Measurements from ENCODE around the gene CAPS.

Gene CAPS

GRCh38 chr19:5914358-5914774 lies 312 bp downstream of the CAPS start:
- peak overlapping the region in 1 of 2 donors; percentile 14 for H3K4me3 Mint-ChIP-seq
- peak overlapping the region; percentile 37 for H3K27ac Mint-ChIP-seq
- no peaks in the 10 kb centered on the region for H3K27me3 Mint-ChIP-seq
- H3K4me1 Mint-ChIP-seq, result no peaks in the 10 kb centered on the region
- no peak for ATAC-seq (replicated peaks)
- DNase-seq, result no peak
- peaks cover 25 to 37% of the 10 kb centered on the region in 2 donors for H3K36me3 Mint-ChIP-seq
- H3K9me3 Mint-ChIP-seq, result no peaks in the 10 kb centered on the region

DNA sequence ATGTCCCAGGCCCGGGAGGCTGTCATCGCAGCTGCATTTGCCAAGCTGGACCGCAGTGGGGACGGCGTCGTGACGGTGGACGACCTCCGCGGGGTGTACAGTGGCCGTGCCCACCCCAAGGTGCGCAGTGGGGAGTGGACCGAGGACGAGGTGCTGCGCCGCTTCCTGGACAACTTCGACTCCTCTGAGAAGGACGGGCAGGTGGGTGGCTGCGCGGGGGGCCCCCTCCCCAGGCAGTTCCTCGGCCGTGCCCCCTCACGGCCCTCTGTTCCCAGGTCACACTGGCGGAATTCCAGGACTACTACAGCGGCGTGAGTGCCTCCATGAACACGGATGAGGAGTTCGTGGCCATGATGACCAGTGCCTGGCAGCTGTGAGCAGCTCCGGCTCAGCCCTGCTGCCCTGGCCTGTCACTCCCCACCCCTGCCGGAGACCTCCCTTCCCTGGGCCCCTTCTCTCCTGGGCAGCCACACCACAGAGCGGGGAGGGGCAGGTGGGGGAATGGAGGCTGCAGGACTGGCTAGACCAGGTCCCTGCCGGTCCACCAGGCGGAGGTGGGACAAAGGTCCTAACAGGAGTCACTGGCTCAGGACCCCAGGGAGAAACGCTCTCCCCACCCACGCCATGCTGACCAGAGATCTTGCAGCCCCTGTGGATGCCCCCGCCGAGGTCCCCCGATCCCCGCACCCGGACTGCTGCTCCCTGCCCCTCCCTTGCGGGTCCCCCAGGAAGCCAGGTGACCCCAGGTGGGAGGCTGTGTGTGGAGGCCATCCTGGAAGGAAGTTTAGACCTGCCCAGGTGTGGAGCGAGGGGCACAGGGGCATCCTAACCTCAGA lies 1.1 kb downstream of the CAPS start:
- H3K9me3 Mint-ChIP-seq, result no peaks in the 10 kb centered on the region
- no peak for ATAC-seq (replicated peaks)

DNA sequence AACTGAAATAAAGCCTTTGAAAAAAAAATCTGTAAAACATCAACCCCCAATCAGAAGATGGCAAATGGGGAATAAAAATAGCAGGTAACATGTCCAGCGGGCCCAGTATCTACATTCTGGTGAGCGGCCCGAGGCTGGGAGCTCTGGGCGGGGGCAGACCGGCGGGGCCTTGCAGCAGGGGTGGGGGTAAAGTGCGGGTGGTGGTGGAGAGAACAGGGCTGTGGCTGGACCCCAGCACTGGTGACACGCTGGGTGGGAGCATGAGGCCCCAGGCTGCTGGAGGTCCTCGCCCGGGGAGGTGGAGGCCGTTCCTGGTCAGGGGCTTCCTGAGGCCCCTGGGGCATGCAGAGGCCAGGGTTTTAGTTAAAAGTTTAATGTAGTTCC lies 1.7 kb downstream of the CAPS start:
- Mint-ChIP-seq H3K27ac (no peak overlapping the region), H3K9me3 (no peaks in the 10 kb centered on the region), H3K27me3 (no peaks in the 10 kb centered on the region), H3K36me3 (peaks cover 30 to 35% of the 10 kb centered on the region in 2 donors), H3K4me1 (no peaks in the 10 kb centered on the region), H3K4me3 (no peak overlapping the region)
- DNase-seq, result no peak
- ATAC-seq (replicated peaks), result no peak

More for the DNA sequence above, 1.1 kb downstream of the CAPS start:
- DNase-seq, result no peak
- peaks cover 30 to 35% of the 10 kb centered on the region in 2 donors for H3K36me3 Mint-ChIP-seq
- H3K4me3 Mint-ChIP-seq, result no peak overlapping the region
- no peaks in the 10 kb centered on the region for H3K27me3 Mint-ChIP-seq
- H3K27ac Mint-ChIP-seq, result peak overlapping the region; percentile 37
- H3K4me1 Mint-ChIP-seq, result no peaks in the 10 kb centered on the region

DNA sequence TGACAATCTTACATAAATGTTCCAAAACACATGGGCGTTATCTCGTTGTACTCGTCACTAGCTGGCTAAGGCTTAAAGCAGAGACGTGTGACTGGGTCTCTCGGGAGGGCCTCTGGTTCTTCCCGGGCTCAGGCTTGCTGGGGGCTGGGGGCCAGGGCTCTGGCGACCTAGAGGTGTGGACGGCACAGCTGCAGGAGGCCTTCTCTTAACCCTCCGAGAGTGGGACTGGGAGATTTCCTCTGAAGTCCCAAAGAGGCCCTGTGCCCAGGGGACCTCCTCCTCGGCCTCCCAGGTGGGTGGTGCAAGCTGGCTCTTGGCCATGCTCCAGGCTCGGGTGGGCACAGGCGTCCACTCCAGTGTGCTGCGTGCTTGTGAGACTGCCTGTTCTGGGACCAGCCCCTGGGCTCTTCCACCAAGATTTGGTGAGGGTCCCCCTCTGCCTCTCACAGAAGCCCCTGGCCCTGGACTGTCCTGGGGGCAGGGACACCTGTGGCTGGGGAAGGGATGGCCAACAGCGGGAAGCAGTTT lies 2.2 kb downstream of the CAPS start:
- DNase-seq, result no peak
- Mint-ChIP-seq H3K36me3 (peaks cover 30 to 35% of the 10 kb centered on the region in 2 donors), H3K9me3 (no peaks in the 10 kb centered on the region), H3K27ac (peak overlapping the region; percentile 47), H3K4me1 (no peaks in the 10 kb centered on the region), H3K27me3 (no peaks in the 10 kb centered on the region), H3K4me3 (no peak overlapping the region)
- ATAC-seq (replicated peaks), result no peak

DNA sequence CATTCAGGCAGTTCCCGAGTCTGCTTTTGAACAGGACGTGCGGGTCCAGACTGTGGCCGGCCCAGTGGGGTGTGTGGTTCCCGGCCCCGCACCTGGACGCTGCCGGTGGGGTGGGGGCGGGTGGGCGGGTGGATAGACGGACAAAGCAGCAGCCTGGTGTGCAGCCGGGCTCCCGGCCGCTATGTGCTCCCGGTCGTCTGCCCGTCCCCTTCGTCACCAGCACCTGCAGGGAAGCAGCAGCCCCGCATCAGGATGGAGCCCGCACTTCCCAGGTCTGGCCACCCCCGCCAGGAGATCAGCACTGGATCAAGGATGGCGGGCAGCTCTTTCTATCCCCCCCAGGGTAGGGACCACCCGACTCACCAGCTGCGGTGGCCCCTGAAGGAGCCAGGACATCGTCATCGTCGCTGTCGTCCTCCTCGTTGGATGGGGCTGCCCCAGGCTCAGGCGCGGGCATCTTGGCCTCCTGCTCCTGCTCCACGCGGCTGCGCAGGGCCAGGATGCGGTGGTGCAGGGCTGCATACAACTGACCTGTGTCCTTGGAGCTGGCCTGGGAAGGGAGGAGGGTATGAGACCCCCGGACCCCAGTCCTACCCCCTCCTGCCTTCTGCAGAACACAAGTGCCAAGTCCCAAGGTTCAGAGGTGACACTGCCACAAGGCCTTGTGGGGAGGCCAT lies 3.5 kb downstream of the CAPS start:
- no peak for DNase-seq
- Mint-ChIP-seq H3K4me3 (no peak overlapping the region), H3K4me1 (no peaks in the 10 kb centered on the region), H3K27me3 (no peaks in the 10 kb centered on the region), H3K27ac (no peak overlapping the region), H3K9me3 (no peaks in the 10 kb centered on the region), H3K36me3 (peaks cover 34 to 41% of the 10 kb centered on the region in 2 donors)
- ATAC-seq (replicated peaks), result no peak

GRCh38 chr19:5918463-5919079 lies 4.5 kb downstream of the CAPS start:
- Mint-ChIP-seq H3K4me3 (no peak overlapping the region), H3K4me1 (no peaks in the 10 kb centered on the region), H3K9me3 (no peaks in the 10 kb centered on the region), H3K27ac (peak overlapping the region; percentile 9), H3K36me3 (peaks cover 38 to 48% of the 10 kb centered on the region in 2 donors), H3K27me3 (no peaks in the 10 kb centered on the region)
- DNase-seq (no peak), ATAC-seq (replicated peaks) (no peak)

GRCh38 chr19:5921516-5922160 lies 7.6 kb downstream of the CAPS start:
- Mint-ChIP-seq H3K27me3 (no peaks in the 10 kb centered on the region), H3K9me3 (no peaks in the 10 kb centered on the region), H3K36me3 (peaks cover 45 to 48% of the 10 kb centered on the region in 2 donors), H3K4me1 (peaks cover 0 to 1% of the 10 kb centered on the region in 2 donors), H3K4me3 (no peak overlapping the region), H3K27ac (no peak overlapping the region)
- no peak for DNase-seq
- no peak for ATAC-seq (replicated peaks)

DNA sequence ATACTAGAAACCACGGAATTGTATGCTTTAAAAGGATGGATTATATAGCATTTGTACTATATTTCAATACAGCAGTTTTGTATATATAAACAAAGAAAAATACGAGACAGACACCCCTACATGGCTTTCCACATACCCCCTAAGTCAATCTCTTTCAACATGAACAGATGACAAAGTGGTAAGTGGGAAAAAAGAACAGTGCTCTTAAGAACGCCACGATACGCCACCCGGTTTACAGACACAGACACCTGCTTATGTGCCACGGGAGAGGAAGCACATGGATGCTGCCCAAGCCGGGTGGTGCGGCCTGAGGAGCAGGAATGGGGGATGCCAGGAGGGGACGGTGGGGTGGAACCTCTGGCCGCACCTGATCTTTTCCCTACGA lies 8.1 kb downstream of the CAPS start:
- Mint-ChIP-seq H3K27me3 (no peaks in the 10 kb centered on the region), H3K4me1 (peaks cover under 1 to 2% of the 10 kb centered on the region in 2 donors), H3K27ac (no peak overlapping the region), H3K36me3 (peaks cover 40 to 44% of the 10 kb centered on the region in 2 donors), H3K9me3 (no peaks in the 10 kb centered on the region), H3K4me3 (no peak overlapping the region)
- ATAC-seq (replicated peaks) (no peak), DNase-seq (no peak)

DNA sequence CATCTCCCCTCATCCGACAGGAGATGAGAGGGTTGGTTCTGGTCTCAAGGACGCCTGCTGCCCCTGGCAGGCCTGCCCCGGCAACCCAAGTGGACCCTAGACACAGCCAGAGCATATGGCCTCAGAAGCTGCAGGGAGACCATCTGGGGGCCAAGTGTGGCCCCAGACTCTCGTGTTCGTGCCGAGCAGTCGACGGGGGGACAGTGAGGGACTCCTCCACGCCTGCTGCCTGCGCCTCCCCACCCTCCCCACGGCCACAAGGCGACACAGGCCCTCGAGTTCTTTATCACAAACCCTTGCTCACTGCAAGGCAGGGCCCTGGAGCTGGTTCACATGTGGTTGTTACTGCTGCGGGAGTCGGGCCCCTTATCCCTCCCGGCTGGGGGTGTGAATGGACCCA lies 9.3 kb downstream of the CAPS start:
- Mint-ChIP-seq H3K9me3 (no peaks in the 10 kb centered on the region), H3K4me1 (peaks cover 12 to 13% of the 10 kb centered on the region in 2 donors), H3K27ac (no peak overlapping the region), H3K4me3 (no peak overlapping the region), H3K36me3 (peaks cover 47 to 52% of the 10 kb centered on the region in 2 donors), H3K27me3 (no peaks in the 10 kb centered on the region)
- DNase-seq (no peak), ATAC-seq (replicated peaks) (no peak)

DNA sequence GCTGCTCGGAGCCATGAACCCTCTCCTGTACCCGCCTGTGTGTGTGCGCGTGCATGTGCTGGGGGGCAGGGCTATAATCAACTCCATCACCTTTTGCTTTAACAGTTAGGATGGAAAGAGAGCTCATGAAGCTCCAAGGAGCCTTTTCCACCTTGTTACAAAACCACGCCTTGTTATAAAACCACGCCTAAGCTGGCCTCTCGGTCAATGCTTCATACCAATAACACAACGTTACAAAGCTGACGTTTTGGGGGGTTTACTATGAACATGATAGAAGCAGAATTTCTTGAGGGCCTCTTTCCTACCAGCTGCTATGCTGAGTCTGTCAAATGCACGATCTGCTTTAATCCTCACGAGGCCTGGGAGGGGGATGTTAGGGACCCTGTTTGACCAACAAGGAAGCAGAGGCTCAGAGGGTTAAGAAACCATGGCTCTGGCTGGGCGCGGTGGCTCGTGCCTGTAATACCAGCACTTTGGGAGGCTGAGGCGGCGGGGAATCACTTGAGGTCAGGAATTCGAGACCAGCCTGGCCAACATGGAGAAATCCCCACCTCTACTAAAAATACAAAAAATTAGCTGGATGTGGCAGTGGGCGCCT lies 11.9 kb downstream of the CAPS start:
- no peak overlapping the region for H3K27ac Mint-ChIP-seq
- peaks cover 41 to 54% of the 10 kb centered on the region in 2 donors for H3K36me3 Mint-ChIP-seq
- no peak overlapping the region for H3K4me3 Mint-ChIP-seq
- no peaks in the 10 kb centered on the region for H3K27me3 Mint-ChIP-seq
- no peak for ATAC-seq (replicated peaks)
- no peaks in the 10 kb centered on the region for H3K9me3 Mint-ChIP-seq
- DNase-seq, result no peak
- peaks cover 13 to 14% of the 10 kb centered on the region in 2 donors for H3K4me1 Mint-ChIP-seq

- Mint-ChIP-seq H3K9me3 (no peaks in the 10 kb centered on the region), H3K27ac (peak overlapping the region; percentile 65), H3K36me3 (peaks cover 46 to 58% of the 10 kb centered on the region in 2 donors), H3K27me3 (no peaks in the 10 kb centered on the region), H3K4me3 (no peak overlapping the region), H3K4me1 (peaks cover 13 to 14% of the 10 kb centered on the region in 2 donors)
- no peak for ATAC-seq (replicated peaks)
- no peak for DNase-seq
Observed at GRCh38 chr19:5926641-5927440, 12.8 kb downstream of the CAPS start.

- ATAC-seq (replicated peaks) (peak; percentile 96 to 97), DNase-seq (peak; percentile 48)
- peaks cover 13 to 14% of the 10 kb centered on the region in 2 donors for H3K4me1 Mint-ChIP-seq
- no peak overlapping the region for H3K4me3 Mint-ChIP-seq
- H3K9me3 Mint-ChIP-seq, result no peaks in the 10 kb centered on the region
- no peaks in the 10 kb centered on the region for H3K27me3 Mint-ChIP-seq
- peak overlapping the region; percentile 20 for H3K27ac Mint-ChIP-seq
- peaks cover 45 to 58% of the 10 kb centered on the region in 2 donors for H3K36me3 Mint-ChIP-seq
Observed at GRCh38 chr19:5927441-5927821, 13.4 kb downstream of the CAPS start.

GRCh38 chr19:5929179-5929578 lies 15.1 kb downstream of the CAPS start:
- Mint-ChIP-seq H3K4me1 (peaks cover 12 to 13% of the 10 kb centered on the region in 2 donors), H3K27me3 (no peaks in the 10 kb centered on the region), H3K36me3 (peaks cover 38 to 51% of the 10 kb centered on the region in 2 donors), H3K27ac (peak overlapping the region; percentile 63), H3K4me3 (no peak overlapping the region), H3K9me3 (no peaks in the 10 kb centered on the region)
- DNase-seq, result no peak
- no peak for ATAC-seq (replicated peaks)
